ENCODE results near the gene ARSA. TPM values are rescaled to one million over a fixed set of nuclear protein-coding genes. Genes with fewer than 3 reads are reported as not detected.

ARSA gene
- total RNA-seq, 4 donors from 2014 or later, result 8.8 to 17.8 (median 10.2) TPM

- H3K4me3 ChIP-seq, result peak overlapping the region; percentile 35 to 49 (median 39)
- H3K27me3 ChIP-seq, result peaks cover 18 to 44% (median 29%) of the 10 kb centered on the region in 3 donors
- peaks cover 0 to 4% of the 10 kb centered on the region in 2 donors for H3K4me1 ChIP-seq
- H3K27ac ChIP-seq, result no peak overlapping the region
- no peak for TF ChIP-seq POLR2A (IDR thresholded peaks at IDR 0.05)
- TF ChIP-seq, protein P1, sequence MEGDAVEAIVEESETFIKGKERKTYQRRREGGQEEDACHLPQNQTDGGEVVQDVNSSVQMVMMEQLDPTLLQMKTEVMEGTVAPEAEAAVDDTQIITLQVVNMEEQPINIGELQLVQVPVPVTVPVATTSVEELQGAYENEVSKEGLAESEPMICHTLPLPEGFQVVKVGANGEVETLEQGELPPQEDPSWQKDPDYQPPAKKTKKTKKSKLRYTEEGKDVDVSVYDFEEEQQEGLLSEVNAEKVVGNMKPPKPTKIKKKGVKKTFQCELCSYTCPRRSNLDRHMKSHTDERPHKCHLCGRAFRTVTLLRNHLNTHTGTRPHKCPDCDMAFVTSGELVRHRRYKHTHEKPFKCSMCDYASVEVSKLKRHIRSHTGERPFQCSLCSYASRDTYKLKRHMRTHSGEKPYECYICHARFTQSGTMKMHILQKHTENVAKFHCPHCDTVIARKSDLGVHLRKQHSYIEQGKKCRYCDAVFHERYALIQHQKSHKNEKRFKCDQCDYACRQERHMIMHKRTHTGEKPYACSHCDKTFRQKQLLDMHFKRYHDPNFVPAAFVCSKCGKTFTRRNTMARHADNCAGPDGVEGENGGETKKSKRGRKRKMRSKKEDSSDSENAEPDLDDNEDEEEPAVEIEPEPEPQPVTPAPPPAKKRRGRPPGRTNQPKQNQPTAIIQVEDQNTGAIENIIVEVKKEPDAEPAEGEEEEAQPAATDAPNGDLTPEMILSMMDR (IDR thresholded peaks at IDR 0.05 in 4 of 5, conservative IDR thresholded peaks at IDR 0.05 in 1 of 5), result no peak
- in situ Hi-C loops (cut with MboI; ENCODE audit: low sequenced_read_pairs in 4 of 4), result no loop called here
- DNase-seq (no peak), ATAC-seq (no peak)
- no peaks in the 10 kb centered on the region for H3K36me3 ChIP-seq
- intact Hi-C loops (cut with DNase I; ENCODE audit: low total_unique reads), result no loop called here
- no peaks in the 10 kb centered on the region for H3K9me3 ChIP-seq
These were observed 46.9 kb upstream of the ARSA start for GRCh38 chr22:50674606-50675552.

DNA sequence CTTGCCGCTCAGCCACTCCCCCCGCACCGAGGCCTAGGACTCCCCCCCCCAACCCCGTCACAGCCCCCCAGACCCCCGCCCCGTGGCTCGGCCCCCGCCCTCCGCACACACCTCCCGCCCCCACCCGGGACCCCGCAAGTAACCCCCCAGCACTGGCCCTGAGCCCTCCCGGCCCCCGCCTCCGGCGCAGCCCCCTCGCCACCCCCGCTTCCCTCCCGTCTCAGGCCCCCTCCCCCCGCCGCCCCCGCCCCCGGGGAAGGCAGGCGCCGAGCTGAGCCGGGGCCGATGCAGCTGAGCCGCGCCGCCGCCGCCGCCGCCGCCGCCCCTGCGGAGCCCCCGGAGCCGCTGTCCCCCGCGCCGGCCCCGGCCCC is 46.2 kb upstream of the ARSA start:
- in situ Hi-C loops (cut with MboI; ENCODE audit: low sequenced_read_pairs in 4 of 4), result no loop called here
- peak overlapping the region; percentile 52 to 55 (median 54) for H3K4me3 ChIP-seq
- H3K27me3 ChIP-seq, result peaks cover 20 to 46% (median 29%) of the 10 kb centered on the region in 3 donors
- no peak for TF ChIP-seq POLR2A (IDR thresholded peaks at IDR 0.05)
- TF ChIP-seq, protein P1 (IDR thresholded peaks at IDR 0.05 in 4 of 5, conservative IDR thresholded peaks at IDR 0.05 in 1 of 5), result no peak
- intact Hi-C loops (cut with DNase I; ENCODE audit: low total_unique reads), result no loop called here
- H3K27ac ChIP-seq, result peak overlapping the region in 3 of 4 donors; percentile 68 to 79 (median 77)
- peaks cover 0 to 4% of the 10 kb centered on the region in 2 donors for H3K4me1 ChIP-seq
- ATAC-seq (no peak), DNase-seq (no peak)
- H3K36me3 ChIP-seq, result no peaks in the 10 kb centered on the region
- H3K9me3 ChIP-seq, result no peaks in the 10 kb centered on the region

- in situ Hi-C loops (cut with MboI; ENCODE audit: low sequenced_read_pairs in 4 of 4), result no loop called here
These were observed 45.5 kb upstream of the ARSA start for GRCh38 chr22:50673231-50674129.

More at GRCh38 chr22:50673231-50674129, 45.5 kb upstream of the ARSA start:
- ATAC-seq (no peak), DNase-seq (no peak)
- Histone ChIP-seq H3K27ac (peak overlapping the region; percentile 34 to 79 (median 72)), H3K4me1 (peaks cover 0 to 4% of the 10 kb centered on the region in 2 donors), H3K27me3 (peaks cover 21 to 49% (median 29%) of the 10 kb centered on the region in 3 donors), H3K9me3 (no peaks in the 10 kb centered on the region), H3K36me3 (no peaks in the 10 kb centered on the region), H3K4me3 (peak overlapping the region; percentile 52 to 55 (median 54))
- intact Hi-C loops (cut with DNase I; ENCODE audit: low total_unique reads), result no loop called here
- no peak for TF ChIP-seq POLR2A (IDR thresholded peaks at IDR 0.05)
- TF ChIP-seq, protein P1 (IDR thresholded peaks at IDR 0.05 in 4 of 5, conservative IDR thresholded peaks at IDR 0.05 in 1 of 5), result no peak
